ENCODE data around the gene TOX3. TPM values are rescaled to one million over a fixed set of nuclear protein-coding genes. Genes with fewer than 3 reads are reported as not detected.

TOX3 gene
- total and polyA plus RNA-seq, 2 of the 8 experiments (the other 6 are each of a cell fraction or from before 2014, with no cell fraction given): 16.7 to 31.2 TPM

- Histone ChIP-seq H3K56ac (replicated peaks; ENCODE audit: insufficient read length, low read depth, low read length) (no peak overlapping the region), H3K4me3 (ENCODE audit: extremely low read depth in 1 of 4, insufficient read depth in 2 of 4, low read depth in 3 of 4, low read length in 4 of 4) (no peak overlapping the region), H4K91ac (replicated peaks; ENCODE audit: insufficient read length, low read length) (no peak overlapping the region), H3K4me1 (replicated peaks in 1 of 4; ENCODE audit: control insufficient read depth in 3 of 4, insufficient read depth in 4 of 4, low read length in 3 of 4) (no peaks in the 10 kb centered on the region), H3K79me1 (ENCODE audit: low read depth, low read length) (no peaks in the 10 kb centered on the region), H3K79me2 (ENCODE audit: control insufficient read depth in 1 of 2, insufficient read depth in 2 of 2, low read length in 2 of 2) (no peaks in the 10 kb centered on the region), H3K9me3 (ENCODE audit: insufficient read depth in 2 of 2, low read depth in 1 of 2, low read length in 1 of 2) (no peaks in the 10 kb centered on the region), H2BK12ac (ENCODE audit: low read depth, low read length) (no peak overlapping the region), H2BK120ac (replicated peaks; ENCODE audit: low read depth, low read length) (no peak overlapping the region), H2AFZ (ENCODE audit: low read length) (no peak overlapping the region), H3K23me2 (ENCODE audit: low read depth, low read length) (no peaks in the 10 kb centered on the region), H2BK15ac (ENCODE audit: low read length) (no peak overlapping the region), H2AK5ac (ENCODE audit: low read depth, low read length) (no peak overlapping the region), H3K36me3 (ENCODE audit: control insufficient read depth in 2 of 4, insufficient read depth in 4 of 4, low read length in 3 of 4) (no peaks in the 10 kb centered on the region), H4K5ac (ENCODE audit: insufficient read length, low read depth, low read length) (no peak overlapping the region), H2BK5ac (ENCODE audit: low read depth, low read length) (no peak overlapping the region), H3K23ac (ENCODE audit: insufficient read length) (no peak overlapping the region), H4K8ac (ENCODE audit: extremely low read depth, insufficient read depth, low read length) (no peak overlapping the region), H3K27ac (ENCODE audit: low read depth, low read length) (no peak overlapping the region), H3K14ac (ENCODE audit: insufficient read length) (no peak overlapping the region), H3K9ac (replicated peaks in 1 of 4; ENCODE audit: extremely low read depth in 1 of 4, low read depth in 3 of 4, low read length in 3 of 4) (no peak overlapping the region), H3K27me3 (replicated peaks in 1 of 4; ENCODE audit: control insufficient read depth in 3 of 4, extremely low read depth in 1 of 4, insufficient read depth in 3 of 4, low read length in 3 of 4) (no peaks in the 10 kb centered on the region), H3K4me2 (ENCODE audit: insufficient read depth in 1 of 2, low read depth in 2 of 2, low read length in 2 of 2) (no peak overlapping the region), H2BK20ac (ENCODE audit: low read length) (no peak overlapping the region), H4K20me1 (replicated peaks in 1 of 2; ENCODE audit: control insufficient read depth in 1 of 2, insufficient read depth in 2 of 2, low read length in 2 of 2) (no peaks in the 10 kb centered on the region), H3K4ac (replicated peaks; ENCODE audit: insufficient read length, low read depth, low read length) (no peak overlapping the region), H3K18ac (ENCODE audit: extremely low read depth, low read length) (no peak overlapping the region)
- WGBS, 2 experiments (ENCODE audit: extremely low coverage in 1 of 2, insufficient coverage in 1 of 2, insufficient read length in 1 of 2, insufficient replicate concordance in 2 of 2, low coverage in 1 of 2, low lambda C conversion rate in 2 of 2, missing lambda C conversion rate in 1 of 2): 76% methylated on average over 4 of the region's 4 CpGs; no CpG with 5 or more reads in 1 of the 2 experiments
- CTCF ChIA-PET (ENCODE audit: partially characterized antibody): interaction anchor here (1.1 kb wide), 1 partner anchor 378 kb away, joined by 3 read pairs; no protein-coding TSS in a partner anchor
- DNase-seq (ENCODE audit: low read depth in 1 of 2, low spot score in 2 of 2): no peak
- POLR2A ChIA-PET (ENCODE audit: partially characterized antibody): no interaction called here
- FAIRE-seq: no peak
- TF ChIP-seq NRF1 (IDR thresholded peaks at IDR 0.05; ENCODE audit: low read depth, low read length) (no peak), TCF12 (IDR thresholded peaks at IDR 0.05; ENCODE audit: low read depth, low read length) (no peak), POU5F1 (IDR thresholded peaks at IDR 0.05; ENCODE audit: low read depth, low read length) (no peak), KDM4A (IDR thresholded peaks at IDR 0.05; ENCODE audit: low read depth, low read length, severe bottlenecking) (no peak), NANOG (IDR thresholded peaks at IDR 0.05; ENCODE audit: insufficient read depth, low read depth, low read length, poor library complexity, severe bottlenecking) (no peak), SUZ12 (IDR thresholded peaks at IDR 0.05; ENCODE audit: low read length) (no peak), EGR1 (IDR thresholded peaks at IDR 0.05; ENCODE audit: borderline replicate concordance, low read depth, low read length) (no peak), TEAD4 (IDR thresholded peaks at IDR 0.05; ENCODE audit: low read depth, low read length) (no peak), JUND (IDR thresholded peaks at IDR 0.05; ENCODE audit: low read length) (no peak), TAF7 (optimal IDR thresholded peaks at IDR 0.05; ENCODE audit: borderline replicate concordance, low read depth, low read length) (no peak), SIX5 (IDR thresholded peaks at IDR 0.05; ENCODE audit: low read depth, low read length) (no peak), CEBPB (IDR thresholded peaks at IDR 0.05; ENCODE audit: low read depth, low read length) (no peak)
- TF ChIP-seq, protein P1, sequence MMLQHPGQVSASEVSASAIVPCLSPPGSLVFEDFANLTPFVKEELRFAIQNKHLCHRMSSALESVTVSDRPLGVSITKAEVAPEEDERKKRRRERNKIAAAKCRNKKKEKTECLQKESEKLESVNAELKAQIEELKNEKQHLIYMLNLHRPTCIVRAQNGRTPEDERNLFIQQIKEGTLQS (IDR thresholded peaks at IDR 0.05; ENCODE audit: insufficient read depth, low read depth, low read length): no peak
Measured at GRCh38 chr16:52578829-52579498, 32.0 kb upstream of the TOX3 start.

Data from H1 (cell line).